Measurements from ENCODE around the gene CFAP90.
A peak's percentile ranks its signal among the peaks of the same experiment; 100 is the strongest.

The CFAP90 gene

DNA sequence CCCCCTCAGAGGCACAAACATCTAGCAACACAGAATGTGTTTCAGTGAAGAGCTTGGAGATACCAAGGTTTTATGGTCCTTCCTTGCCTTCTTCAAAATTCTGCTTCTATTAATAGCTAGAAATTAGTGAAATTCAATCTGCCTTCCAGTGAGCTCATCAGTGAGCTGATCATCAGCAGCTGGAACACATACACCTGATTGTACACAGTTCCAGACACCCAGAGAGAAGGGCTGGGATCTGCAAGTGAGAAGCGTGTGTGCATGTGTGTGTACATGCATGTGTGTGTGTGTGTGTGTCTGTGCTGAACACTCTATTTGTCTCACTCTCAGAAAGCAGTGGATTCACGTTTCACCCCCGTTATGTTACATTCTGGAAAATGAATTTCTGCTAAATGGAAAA, 28.5 kb downstream of the CFAP90 start:
- DNase-seq (ENCODE audit: low read depth): no peak

DNA sequence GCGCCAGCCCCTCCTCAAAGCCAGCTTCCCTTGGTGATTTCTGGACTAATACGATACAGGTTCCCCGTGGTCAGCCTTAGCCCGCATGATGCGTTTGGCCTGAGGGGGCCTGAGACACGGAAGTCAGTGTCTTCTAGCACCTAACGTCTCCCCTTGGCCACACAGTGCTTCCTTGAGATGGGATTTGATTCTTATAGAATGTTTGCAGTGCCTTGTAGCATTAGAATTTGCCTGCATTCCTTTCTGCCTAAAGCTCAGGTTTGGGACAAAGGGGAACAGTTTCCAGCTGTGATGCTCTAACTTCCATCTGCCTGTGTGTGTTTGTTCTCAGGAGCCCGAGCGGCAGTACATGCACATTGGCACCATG, 34.4 kb downstream of the CFAP90 start:
- no peak for DNase-seq (ENCODE audit: low read depth)

- DNase-seq (ENCODE audit: low read depth): peak; percentile 46
Measured at GRCh38 chr5:7815892-7816534, 34.9 kb downstream of the CFAP90 start.

GRCh38 chr5:7814816-7815215, 36.1 kb downstream of the CFAP90 start:
- DNase-seq (ENCODE audit: low read depth): no peak

DNA sequence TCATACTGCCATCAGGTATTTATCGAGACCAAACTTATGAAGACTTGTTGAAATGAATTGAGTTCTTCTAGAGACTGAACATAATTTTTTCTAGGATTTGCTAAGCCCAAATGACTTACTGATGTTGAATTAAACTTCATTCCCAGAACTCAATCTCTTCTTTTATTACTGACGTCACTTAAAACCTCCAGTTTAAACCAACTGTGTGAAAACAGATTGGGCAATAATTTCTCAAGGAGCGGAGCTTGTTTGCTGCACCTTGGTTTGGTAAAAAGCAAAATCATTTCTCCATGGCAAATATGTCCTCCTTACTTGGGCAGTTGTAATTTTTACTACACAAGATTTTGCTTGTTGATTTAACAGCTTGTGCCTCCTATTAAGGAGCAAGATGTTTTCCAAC, 37.4 kb downstream of the CFAP90 start:
- DNase-seq (ENCODE audit: low read depth): no peak

GRCh38 chr5:7813007-7813406, 37.9 kb downstream of the CFAP90 start:
- DNase-seq (ENCODE audit: low read depth): no peak

DNA sequence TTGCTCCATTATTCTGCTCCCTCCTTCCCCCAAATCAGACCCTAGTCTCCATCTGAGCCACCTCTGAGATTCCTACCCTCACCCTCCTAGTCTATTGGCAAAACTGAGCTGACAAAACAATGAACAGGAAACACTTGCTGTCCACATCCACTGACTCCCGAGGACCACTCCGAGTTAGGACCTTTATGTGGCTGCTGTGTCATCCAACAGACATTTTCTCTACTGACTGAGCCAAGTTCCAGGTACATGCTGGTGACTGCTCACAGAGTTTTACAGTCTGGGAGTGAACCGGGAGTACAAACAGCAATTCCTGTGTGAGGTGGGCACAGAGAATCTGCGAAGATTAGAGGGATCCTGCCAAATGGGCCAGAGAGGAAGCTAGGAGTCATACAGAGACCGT, 39.2 kb downstream of the CFAP90 start:
- DNase-seq (ENCODE audit: low read depth): no peak

- no peak for DNase-seq (ENCODE audit: low read depth)
Measured at GRCh38 chr5:7808998-7809397, 41.9 kb downstream of the CFAP90 start.

DNA sequence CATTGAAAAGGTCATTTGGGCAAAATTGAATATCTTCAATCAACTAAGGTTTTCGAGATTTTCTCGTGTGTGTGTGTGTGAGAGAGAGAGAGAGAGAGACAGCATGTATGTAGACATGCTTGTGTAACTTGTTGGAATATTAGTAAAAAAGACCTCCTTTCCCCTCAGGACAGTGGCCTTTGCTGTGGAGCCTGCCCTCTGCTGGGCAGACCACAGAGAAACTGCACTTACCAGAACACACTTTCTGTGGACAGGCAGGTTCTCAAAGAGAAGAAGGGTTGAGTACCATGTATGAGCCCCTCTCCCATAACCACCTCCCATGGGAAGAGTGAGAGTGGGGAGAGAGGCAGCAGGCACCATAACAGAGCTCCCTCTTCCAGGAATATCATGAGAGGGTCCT, 45.6 kb downstream of the CFAP90 start:
- DNase-seq (ENCODE audit: low read depth): no peak

- no peak for DNase-seq (ENCODE audit: low read depth)
Measured at GRCh38 chr5:7803937-7804336, 47.0 kb downstream of the CFAP90 start.

- DNase-seq (ENCODE audit: low read depth): peak; percentile 7
Measured at GRCh38 chr5:7802855-7803254, 48.1 kb downstream of the CFAP90 start.

DNA sequence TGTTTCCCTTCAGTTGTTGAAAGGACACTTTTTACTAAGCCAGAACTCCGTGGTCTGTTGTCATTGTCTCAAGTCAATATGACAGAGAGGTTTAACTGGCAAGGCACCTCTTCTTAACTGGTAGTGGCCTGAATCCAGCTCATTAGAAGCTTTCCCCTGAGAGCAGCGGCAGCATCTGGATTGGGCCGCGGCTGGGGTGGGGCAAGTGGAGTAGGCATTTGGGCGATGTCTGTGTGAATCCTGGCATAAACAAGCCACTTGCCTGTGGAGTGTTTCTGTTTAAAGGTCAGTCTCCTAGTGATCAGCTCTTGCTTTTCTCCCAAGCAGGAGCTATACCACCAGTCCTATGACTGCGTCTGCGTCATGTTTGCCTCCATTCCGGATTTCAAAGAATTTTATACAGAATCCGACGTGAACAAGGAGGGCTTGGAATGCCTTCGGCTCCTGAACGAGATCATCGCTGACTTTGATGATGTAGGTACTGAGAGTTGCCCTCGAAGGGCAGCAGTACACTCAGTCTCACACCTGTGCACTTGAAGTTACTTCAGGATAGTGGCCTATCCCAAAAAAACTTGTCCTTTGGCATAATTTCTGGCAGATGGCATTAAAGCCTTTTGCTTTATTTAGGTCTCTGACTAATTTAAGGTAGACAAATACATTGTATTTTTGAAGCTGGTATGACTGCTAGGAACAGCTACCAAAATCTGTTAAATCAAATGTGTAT, 48.9 kb downstream of the CFAP90 start:
- no peak for DNase-seq (ENCODE audit: low read depth)

- no peak for DNase-seq (ENCODE audit: low read depth)
Measured at GRCh38 chr5:7795306-7795705, 55.6 kb downstream of the CFAP90 start.

DNA sequence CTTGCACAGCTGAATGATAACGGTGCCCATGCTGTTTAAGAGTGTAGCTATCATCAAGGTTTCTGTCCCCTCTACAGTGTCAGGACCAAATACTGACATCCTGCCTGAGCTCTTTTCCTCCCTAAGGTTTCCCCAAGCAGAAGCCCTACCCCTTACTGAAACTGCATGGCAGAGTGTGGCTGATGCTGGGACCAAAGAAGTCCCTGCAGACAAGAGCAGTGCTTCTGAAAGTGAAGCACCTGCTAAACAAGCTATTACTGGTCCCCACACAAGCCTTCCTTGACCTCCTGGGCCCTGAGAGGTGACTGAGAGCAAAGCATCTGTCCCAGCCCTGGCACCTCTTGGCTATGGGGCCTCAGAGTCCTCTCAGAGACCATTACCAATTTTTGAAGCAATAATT, 56.1 kb downstream of the CFAP90 start:
- no peak for DNase-seq (ENCODE audit: low read depth)

- DNase-seq (ENCODE audit: low read depth): no peak
Measured at GRCh38 chr5:7794311-7794710, 56.6 kb downstream of the CFAP90 start.

DNA sequence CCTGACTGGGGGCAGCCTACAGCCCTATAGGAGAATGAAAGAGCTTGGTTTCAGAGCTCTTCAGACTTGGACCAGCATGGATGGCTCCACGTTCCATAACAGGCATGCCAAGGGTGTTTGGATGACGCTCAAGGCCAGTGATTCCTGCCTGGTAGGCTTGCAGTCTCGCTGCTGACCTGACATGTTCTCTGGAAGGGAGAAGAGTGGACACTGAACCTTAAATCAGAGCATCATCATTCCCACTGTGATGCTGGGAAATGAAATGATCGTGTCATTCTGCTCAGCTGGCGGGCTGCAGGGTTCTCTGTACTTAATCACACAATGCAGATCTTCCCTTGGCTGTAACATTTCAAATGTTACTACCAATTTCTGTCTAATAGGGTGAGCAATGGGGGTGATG, 57.0 kb downstream of the CFAP90 start:
- no peak for DNase-seq (ENCODE audit: low read depth)

GRCh38 chr5:7789567-7789966, 61.4 kb downstream of the CFAP90 start:
- no peak for DNase-seq (ENCODE audit: low read depth)

DNA sequence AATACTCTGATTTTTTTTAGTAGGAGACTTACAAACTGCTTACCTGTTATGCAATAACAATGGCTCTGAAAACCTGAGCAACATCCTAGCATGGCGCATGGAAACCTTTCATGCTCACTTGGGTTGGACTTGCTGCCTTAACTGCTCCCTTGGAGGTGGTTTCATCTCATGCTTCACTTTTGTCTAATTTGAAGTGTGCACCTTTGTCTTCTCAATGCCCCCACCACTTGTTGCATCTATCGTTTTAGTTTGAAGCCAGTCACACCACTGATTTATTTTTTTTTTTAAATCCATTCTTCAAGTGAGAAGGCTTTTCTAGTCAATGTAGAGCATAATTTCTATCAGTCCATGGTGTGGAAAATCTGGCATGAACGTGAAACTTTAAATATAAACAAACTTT, 63.2 kb downstream of the CFAP90 start:
- DNase-seq (ENCODE audit: low read depth): no peak

DNA sequence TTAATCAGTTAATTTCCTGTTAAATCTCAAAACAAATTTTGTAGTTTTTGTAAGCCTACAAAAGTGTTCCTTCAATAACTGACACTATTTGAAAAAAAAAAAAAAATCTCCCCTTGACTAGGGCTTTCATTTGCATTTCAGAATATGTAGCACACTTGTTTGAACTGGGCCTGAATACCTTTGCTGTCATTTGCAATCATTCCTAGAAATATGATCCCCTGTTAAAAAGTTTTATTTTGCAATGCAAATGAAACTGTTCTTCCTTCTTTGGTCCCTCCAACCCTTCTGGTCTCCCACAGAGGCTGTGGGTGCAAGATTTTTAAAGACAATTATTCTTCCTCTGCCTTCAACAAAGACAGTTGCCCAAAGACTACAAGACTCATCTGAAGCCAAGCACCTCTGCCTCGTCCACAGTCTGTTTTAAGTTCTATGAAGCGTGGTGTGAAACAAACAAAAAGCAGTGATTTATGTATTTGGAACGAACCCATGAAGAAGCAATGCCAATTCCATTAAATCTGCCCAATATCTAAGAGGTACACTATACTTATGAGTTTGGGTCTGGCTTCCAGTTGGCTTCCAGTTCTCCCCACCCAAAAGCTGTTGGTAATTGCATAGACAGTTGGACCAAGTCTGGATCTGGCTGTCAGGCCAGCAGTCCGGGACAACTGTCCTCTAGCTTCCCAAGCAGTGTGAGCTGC, 66.1 kb downstream of the CFAP90 start:
- DNase-seq (ENCODE audit: low read depth): no peak

GRCh38 chr5:7781899-7782298, 69.0 kb downstream of the CFAP90 start:
- no peak for DNase-seq (ENCODE audit: low read depth)

All from fibroblast of gingiva (primary cell).